ENCODE measurements around the gene CPAMD8. TPM values are rescaled to one million over a fixed set of nuclear protein-coding genes. Genes with fewer than 3 reads are reported as not detected.
A peak's percentile ranks its signal among the peaks of the same experiment; 100 is the strongest.

Gene CPAMD8
- total and polyA plus RNA-seq, 9 of the 15 experiments (the other 6 are each of a cell fraction or from before 2014, with no cell fraction given), result 0.20 to 2.1 (median 1.3) TPM

GRCh38 chr19:16887353-16888265, 139.0 kb downstream of the CPAMD8 start (continued):
- TF ChIP-seq, protein P1, sequence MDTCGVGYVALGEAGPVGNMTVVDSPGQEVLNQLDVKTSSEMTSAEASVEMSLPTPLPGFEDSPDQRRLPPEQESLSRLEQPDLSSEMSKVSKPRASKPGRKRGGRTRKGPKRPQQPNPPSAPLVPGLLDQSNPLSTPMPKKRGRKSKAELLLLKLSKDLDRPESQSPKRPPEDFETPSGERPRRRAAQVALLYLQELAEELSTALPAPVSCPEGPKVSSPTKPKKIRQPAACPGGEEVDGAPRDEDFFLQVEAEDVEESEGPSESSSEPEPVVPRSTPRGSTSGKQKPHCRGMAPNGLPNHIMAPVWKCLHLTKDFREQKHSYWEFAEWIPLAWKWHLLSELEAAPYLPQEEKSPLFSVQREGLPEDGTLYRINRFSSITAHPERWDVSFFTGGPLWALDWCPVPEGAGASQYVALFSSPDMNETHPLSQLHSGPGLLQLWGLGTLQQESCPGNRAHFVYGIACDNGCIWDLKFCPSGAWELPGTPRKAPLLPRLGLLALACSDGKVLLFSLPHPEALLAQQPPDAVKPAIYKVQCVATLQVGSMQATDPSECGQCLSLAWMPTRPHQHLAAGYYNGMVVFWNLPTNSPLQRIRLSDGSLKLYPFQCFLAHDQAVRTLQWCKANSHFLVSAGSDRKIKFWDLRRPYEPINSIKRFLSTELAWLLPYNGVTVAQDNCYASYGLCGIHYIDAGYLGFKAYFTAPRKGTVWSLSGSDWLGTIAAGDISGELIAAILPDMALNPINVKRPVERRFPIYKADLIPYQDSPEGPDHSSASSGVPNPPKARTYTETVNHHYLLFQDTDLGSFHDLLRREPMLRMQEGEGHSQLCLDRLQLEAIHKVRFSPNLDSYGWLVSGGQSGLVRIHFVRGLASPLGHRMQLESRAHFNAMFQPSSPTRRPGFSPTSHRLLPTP (IDR thresholded peaks at IDR 0.05; ENCODE audit: borderline replicate concordance, extremely low read depth, insufficient read length), result no peak
- TF ChIP-seq ZNF79 (CRISPR knock-in tag; IDR thresholded peaks at IDR 0.05; ENCODE audit: low read depth) (no peak), CREB3L1 (IDR thresholded peaks at IDR 0.05; ENCODE audit: borderline replicate concordance, low read depth) (no peak), ZNF785 (CRISPR knock-in tag; IDR thresholded peaks at IDR 0.05) (no peak), SRF (CRISPR knock-in tag; IDR thresholded peaks at IDR 0.05) (no peak)
- TF ChIP-seq, protein P2, sequence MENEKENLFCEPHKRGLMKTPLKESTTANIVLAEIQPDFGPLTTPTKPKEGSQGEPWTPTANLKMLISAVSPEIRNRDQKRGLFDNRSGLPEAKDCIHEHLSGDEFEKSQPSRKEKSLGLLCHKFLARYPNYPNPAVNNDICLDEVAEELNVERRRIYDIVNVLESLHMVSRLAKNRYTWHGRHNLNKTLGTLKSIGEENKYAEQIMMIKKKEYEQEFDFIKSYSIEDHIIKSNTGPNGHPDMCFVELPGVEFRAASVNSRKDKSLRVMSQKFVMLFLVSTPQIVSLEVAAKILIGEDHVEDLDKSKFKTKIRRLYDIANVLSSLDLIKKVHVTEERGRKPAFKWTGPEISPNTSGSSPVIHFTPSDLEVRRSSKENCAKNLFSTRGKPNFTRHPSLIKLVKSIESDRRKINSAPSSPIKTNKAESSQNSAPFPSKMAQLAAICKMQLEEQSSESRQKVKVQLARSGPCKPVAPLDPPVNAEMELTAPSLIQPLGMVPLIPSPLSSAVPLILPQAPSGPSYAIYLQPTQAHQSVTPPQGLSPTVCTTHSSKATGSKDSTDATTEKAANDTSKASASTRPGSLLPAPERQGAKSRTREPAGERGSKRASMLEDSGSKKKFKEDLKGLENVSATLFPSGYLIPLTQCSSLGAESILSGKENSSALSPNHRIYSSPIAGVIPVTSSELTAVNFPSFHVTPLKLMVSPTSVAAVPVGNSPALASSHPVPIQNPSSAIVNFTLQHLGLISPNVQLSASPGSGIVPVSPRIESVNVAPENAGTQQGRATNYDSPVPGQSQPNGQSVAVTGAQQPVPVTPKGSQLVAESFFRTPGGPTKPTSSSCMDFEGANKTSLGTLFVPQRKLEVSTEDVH (IDR thresholded peaks at IDR 0.05; ENCODE audit: low read depth, partially characterized antibody), result no peak
- TF ChIP-seq, protein P3, sequence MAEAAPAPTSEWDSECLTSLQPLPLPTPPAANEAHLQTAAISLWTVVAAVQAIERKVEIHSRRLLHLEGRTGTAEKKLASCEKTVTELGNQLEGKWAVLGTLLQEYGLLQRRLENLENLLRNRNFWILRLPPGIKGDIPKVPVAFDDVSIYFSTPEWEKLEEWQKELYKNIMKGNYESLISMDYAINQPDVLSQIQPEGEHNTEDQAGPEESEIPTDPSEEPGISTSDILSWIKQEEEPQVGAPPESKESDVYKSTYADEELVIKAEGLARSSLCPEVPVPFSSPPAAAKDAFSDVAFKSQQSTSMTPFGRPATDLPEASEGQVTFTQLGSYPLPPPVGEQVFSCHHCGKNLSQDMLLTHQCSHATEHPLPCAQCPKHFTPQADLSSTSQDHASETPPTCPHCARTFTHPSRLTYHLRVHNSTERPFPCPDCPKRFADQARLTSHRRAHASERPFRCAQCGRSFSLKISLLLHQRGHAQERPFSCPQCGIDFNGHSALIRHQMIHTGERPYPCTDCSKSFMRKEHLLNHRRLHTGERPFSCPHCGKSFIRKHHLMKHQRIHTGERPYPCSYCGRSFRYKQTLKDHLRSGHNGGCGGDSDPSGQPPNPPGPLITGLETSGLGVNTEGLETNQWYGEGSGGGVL (CRISPR knock-in tag; IDR thresholded peaks at IDR 0.05), result no peak
- TF ChIP-seq, protein P4, sequence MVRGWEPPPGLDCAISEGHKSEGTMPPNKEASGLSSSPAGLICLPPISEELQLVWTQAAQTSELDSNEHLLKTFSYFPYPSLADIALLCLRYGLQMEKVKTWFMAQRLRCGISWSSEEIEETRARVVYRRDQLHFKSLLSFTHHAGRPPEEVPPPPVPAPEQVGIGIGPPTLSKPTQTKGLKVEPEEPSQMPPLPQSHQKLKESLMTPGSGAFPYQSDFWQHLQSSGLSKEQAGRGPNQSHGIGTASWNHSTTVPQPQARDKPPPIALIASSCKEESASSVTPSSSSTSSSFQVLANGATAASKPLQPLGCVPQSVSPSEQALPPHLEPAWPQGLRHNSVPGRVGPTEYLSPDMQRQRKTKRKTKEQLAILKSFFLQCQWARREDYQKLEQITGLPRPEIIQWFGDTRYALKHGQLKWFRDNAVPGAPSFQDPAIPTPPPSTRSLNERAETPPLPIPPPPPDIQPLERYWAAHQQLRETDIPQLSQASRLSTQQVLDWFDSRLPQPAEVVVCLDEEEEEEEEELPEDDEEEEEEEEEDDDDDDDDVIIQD (CRISPR knock-in tag; IDR thresholded peaks at IDR 0.05), result no peak
- TF ChIP-seq, protein P5, sequence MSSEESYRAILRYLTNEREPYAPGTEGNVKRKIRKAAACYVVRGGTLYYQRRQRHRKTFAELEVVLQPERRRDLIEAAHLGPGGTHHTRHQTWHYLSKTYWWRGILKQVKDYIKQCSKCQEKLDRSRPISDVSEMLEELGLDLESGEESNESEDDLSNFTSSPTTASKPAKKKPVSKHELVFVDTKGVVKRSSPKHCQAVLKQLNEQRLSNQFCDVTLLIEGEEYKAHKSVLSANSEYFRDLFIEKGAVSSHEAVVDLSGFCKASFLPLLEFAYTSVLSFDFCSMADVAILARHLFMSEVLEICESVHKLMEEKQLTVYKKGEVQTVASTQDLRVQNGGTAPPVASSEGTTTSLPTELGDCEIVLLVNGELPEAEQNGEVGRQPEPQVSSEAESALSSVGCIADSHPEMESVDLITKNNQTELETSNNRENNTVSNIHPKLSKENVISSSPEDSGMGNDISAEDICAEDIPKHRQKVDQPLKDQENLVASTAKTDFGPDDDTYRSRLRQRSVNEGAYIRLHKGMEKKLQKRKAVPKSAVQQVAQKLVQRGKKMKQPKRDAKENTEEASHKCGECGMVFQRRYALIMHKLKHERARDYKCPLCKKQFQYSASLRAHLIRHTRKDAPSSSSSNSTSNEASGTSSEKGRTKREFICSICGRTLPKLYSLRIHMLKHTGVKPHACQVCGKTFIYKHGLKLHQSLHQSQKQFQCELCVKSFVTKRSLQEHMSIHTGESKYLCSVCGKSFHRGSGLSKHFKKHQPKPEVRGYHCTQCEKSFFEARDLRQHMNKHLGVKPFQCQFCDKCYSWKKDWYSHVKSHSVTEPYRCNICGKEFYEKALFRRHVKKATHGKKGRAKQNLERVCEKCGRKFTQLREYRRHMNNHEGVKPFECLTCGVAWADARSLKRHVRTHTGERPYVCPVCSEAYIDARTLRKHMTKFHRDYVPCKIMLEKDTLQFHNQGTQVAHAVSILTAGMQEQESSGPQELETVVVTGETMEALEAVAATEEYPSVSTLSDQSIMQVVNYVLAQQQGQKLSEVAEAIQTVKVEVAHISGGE (CRISPR knock-in tag; IDR thresholded peaks at IDR 0.05), result peak in 1 of 3 experiments; percentile 69; a peak in 2 of 6 replicates
